ENCODE data around the gene SOX1. TPM values are rescaled to one million over a fixed set of nuclear protein-coding genes. Genes with fewer than 3 reads are reported as not detected.

Gene SOX1
- total RNA-seq, 1 experiment from 2014 or later, result not detected

GRCh38 chr13:112102243-112102642 lies 35.3 kb downstream of the SOX1 start:
- DNase-seq, result peak; percentile 55
- Histone ChIP-seq H3K4me3 (ENCODE audit: insufficient read depth, low read depth, low read length) (no peak overlapping the region), H3K36me3 (replicated peaks; ENCODE audit: control insufficient read depth, insufficient read depth, low read length) (no peaks in the 10 kb centered on the region), H3K27me3 (ENCODE audit: control insufficient read depth, insufficient read depth, low read length) (peaks cover 63% of the 10 kb centered on the region)

DNA sequence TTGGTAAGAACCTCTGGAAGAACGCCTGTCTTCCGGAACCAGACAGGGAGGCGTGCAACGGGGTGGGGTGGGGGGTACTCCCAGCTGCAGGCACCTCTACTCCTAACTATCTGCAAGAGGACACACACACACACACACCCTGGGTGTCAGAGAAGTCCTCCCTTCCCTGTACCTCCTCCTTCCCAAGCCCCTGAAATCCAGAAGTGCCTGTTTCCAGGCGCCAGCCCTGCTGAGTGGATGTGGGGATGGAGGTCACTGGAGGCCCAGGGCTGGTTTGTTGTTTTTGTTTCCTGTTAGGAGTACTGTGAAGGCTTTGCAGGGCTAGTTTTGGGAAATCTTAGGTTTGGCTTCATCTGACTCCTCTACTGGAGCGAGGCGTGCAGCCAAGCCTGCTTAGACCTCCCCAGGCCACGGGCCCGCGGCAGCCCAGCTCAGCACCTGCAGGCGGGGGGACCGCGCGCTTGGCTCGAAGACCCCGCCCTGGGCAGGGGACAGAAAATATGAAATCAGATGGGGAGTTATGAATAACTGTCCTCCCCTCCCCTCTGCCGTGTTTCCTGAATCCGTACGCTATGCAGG lies 36.4 kb downstream of the SOX1 start:
- Histone ChIP-seq H3K4me3 (ENCODE audit: insufficient read depth, low read depth, low read length) (no peak overlapping the region), H3K36me3 (replicated peaks; ENCODE audit: control insufficient read depth, insufficient read depth, low read length) (no peaks in the 10 kb centered on the region), H3K27me3 (ENCODE audit: control insufficient read depth, insufficient read depth, low read length) (peaks cover 72% of the 10 kb centered on the region)
- peak; percentile 68 for DNase-seq

GRCh38 chr13:112103961-112104880 lies 37.3 kb downstream of the SOX1 start:
- peak; percentile 85 for DNase-seq
- Histone ChIP-seq H3K27me3 (ENCODE audit: control insufficient read depth, insufficient read depth, low read length) (peaks cover 80% of the 10 kb centered on the region), H3K4me3 (ENCODE audit: insufficient read depth, low read depth, low read length) (peak overlapping the region; percentile 32), H3K36me3 (replicated peaks; ENCODE audit: control insufficient read depth, insufficient read depth, low read length) (no peaks in the 10 kb centered on the region)

DNA sequence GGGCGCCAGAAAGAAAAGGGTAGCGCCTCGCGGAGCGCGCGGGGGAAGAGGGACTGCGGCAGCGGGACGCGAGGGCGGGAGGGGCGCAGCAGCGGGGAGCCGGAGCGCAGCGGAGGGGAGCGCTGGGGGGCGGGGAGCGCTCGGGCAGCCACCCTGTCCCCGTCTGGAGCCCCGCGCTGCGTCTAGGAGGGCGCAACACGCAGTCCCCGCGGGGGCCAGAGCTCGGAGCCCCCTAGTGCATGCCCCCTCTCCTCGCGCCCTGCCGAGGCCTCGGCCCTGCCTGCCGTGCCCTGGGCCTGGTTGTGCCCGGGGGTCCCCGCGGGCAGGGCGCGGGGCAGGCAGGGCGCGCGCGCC lies 37.9 kb downstream of the SOX1 start:
- peak; percentile 80 for DNase-seq
- peak overlapping the region; percentile 32 for H3K4me3 ChIP-seq (ENCODE audit: insufficient read depth, low read depth, low read length)
- no peaks in the 10 kb centered on the region for H3K36me3 ChIP-seq (replicated peaks; ENCODE audit: control insufficient read depth, insufficient read depth, low read length)
- H3K27me3 ChIP-seq (ENCODE audit: control insufficient read depth, insufficient read depth, low read length), result peaks cover 78% of the 10 kb centered on the region

GRCh38 chr13:112105244-112105681 lies 38.3 kb downstream of the SOX1 start:
- peak; percentile 78 for DNase-seq
- H3K27me3 ChIP-seq (ENCODE audit: control insufficient read depth, insufficient read depth, low read length), result peaks cover 78% of the 10 kb centered on the region
- H3K36me3 ChIP-seq (replicated peaks; ENCODE audit: control insufficient read depth, insufficient read depth, low read length), result no peaks in the 10 kb centered on the region
- H3K4me3 ChIP-seq (ENCODE audit: insufficient read depth, low read depth, low read length), result peak overlapping the region; percentile 32

GRCh38 chr13:112105892-112106291 lies 38.9 kb downstream of the SOX1 start:
- H3K4me3 ChIP-seq (ENCODE audit: insufficient read depth, low read depth, low read length), result no peak overlapping the region

GRCh38 chr13:112106478-112107141 lies 39.7 kb downstream of the SOX1 start:
- Histone ChIP-seq H3K27me3 (ENCODE audit: control insufficient read depth, insufficient read depth, low read length) (peaks cover 73% of the 10 kb centered on the region), H3K4me3 (ENCODE audit: insufficient read depth, low read depth, low read length) (peak overlapping the region; percentile 0; the same call in 1 of the 2 replicates), H3K36me3 (replicated peaks; ENCODE audit: control insufficient read depth, insufficient read depth, low read length) (no peaks in the 10 kb centered on the region)
- peak; percentile 79 for DNase-seq

More at GRCh38 chr13:112105892-112106291, 38.9 kb downstream of the SOX1 start:
- H3K36me3 ChIP-seq (replicated peaks; ENCODE audit: control insufficient read depth, insufficient read depth, low read length), result no peaks in the 10 kb centered on the region
- peaks cover 78% of the 10 kb centered on the region for H3K27me3 ChIP-seq (ENCODE audit: control insufficient read depth, insufficient read depth, low read length)
- DNase-seq, result peak; percentile 93

DNA sequence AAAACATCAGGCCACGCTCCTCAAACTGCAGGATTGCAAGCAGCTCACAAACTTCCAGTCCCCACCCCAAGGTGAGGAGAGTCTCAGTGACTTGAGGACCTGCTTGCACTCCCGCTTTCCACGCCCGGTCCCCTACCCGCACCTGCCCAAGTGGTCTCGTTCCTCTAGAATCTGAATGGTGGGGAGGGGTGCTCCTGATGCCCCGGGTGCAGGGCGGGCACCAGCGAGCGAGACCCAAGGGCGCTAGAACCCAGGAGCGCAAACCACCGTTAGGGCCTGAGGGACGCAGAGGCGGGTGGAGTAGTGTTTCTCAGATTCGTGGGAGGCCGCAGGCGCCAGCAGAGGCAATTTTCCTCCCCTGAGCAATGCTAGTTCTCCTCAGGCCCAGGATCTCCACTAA lies 40.3 kb downstream of the SOX1 start:
- DNase-seq, result peak; percentile 59
- no peaks in the 10 kb centered on the region for H3K36me3 ChIP-seq (replicated peaks; ENCODE audit: control insufficient read depth, insufficient read depth, low read length)
- no peak overlapping the region for H3K4me3 ChIP-seq (ENCODE audit: insufficient read depth, low read depth, low read length)
- H3K27me3 ChIP-seq (ENCODE audit: control insufficient read depth, insufficient read depth, low read length), result peaks cover 66% of the 10 kb centered on the region

GRCh38 chr13:112110479-112110878 lies 43.5 kb downstream of the SOX1 start:
- no peak for DNase-seq
- Histone ChIP-seq H3K36me3 (replicated peaks; ENCODE audit: control insufficient read depth, insufficient read depth, low read length) (no peaks in the 10 kb centered on the region), H3K27me3 (ENCODE audit: control insufficient read depth, insufficient read depth, low read length) (peaks cover 35% of the 10 kb centered on the region), H3K4me3 (ENCODE audit: insufficient read depth, low read depth, low read length) (no peak overlapping the region)

GRCh38 chr13:112111239-112111857 lies 44.4 kb downstream of the SOX1 start:
- Histone ChIP-seq H3K27me3 (ENCODE audit: control insufficient read depth, insufficient read depth, low read length) (peaks cover 26% of the 10 kb centered on the region), H3K36me3 (replicated peaks; ENCODE audit: control insufficient read depth, insufficient read depth, low read length) (no peaks in the 10 kb centered on the region), H3K4me3 (ENCODE audit: insufficient read depth, low read depth, low read length) (no peak overlapping the region)
- no peak for DNase-seq

GRCh38 chr13:112112534-112113276 lies 45.8 kb downstream of the SOX1 start:
- DNase-seq, result no peak
- Histone ChIP-seq H3K4me3 (ENCODE audit: insufficient read depth, low read depth, low read length) (no peak overlapping the region), H3K27me3 (ENCODE audit: control insufficient read depth, insufficient read depth, low read length) (peaks cover 12% of the 10 kb centered on the region), H3K36me3 (replicated peaks; ENCODE audit: control insufficient read depth, insufficient read depth, low read length) (no peaks in the 10 kb centered on the region)

DNA sequence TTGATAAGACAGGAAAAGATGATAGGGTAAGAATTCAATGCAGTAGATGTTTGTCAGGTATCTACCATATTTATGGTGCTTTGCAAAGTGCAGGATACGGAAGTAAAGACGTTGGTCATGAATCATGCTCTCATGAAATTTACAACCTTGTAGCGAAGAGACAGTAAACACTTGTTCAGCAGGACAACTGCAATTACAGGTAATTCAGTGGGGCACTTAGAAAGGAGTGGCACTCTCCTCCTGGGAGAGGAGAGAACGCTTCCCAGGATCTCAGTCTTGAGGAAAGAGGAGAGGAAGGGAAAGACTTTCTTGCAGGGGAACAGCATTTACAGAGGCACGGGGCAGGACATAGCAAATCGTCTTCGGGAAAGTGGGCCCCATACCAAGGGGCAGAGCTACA lies 46.4 kb downstream of the SOX1 start:
- Histone ChIP-seq H3K4me3 (ENCODE audit: insufficient read depth, low read depth, low read length) (no peak overlapping the region), H3K36me3 (replicated peaks; ENCODE audit: control insufficient read depth, insufficient read depth, low read length) (no peaks in the 10 kb centered on the region), H3K27me3 (ENCODE audit: control insufficient read depth, insufficient read depth, low read length) (peaks cover 8% of the 10 kb centered on the region)
- DNase-seq, result no peak

GRCh38 chr13:112113851-112114250 lies 46.9 kb downstream of the SOX1 start:
- H3K27me3 ChIP-seq (ENCODE audit: control insufficient read depth, insufficient read depth, low read length), result peaks cover 3% of the 10 kb centered on the region
- H3K4me3 ChIP-seq (ENCODE audit: insufficient read depth, low read depth, low read length), result no peak overlapping the region
- DNase-seq, result no peak
- H3K36me3 ChIP-seq (replicated peaks; ENCODE audit: control insufficient read depth, insufficient read depth, low read length), result no peaks in the 10 kb centered on the region

DNA sequence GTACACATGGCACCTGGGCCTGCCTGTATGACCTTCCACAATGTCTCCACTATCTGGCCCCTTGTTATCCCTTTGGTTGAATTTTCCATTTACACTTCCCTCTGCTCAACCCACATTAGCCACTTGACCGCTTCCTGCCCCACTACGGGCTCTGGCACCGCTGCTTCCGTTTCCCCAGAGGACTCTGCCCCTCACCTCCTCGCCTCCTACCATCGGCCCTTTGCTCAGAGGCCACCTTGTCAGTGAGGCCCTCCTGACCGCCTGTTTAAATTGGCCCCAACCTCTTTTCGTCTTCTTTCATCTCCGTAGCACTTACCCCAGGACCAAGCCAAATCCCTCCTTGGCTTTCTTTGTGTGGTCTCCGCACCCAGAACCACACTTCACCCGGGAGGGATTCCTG lies 47.4 kb downstream of the SOX1 start:
- H3K36me3 ChIP-seq (replicated peaks; ENCODE audit: control insufficient read depth, insufficient read depth, low read length), result no peaks in the 10 kb centered on the region
- DNase-seq, result no peak
- H3K27me3 ChIP-seq (ENCODE audit: control insufficient read depth, insufficient read depth, low read length), result no peaks in the 10 kb centered on the region; the same call in none of the 2 replicates
- no peak overlapping the region for H3K4me3 ChIP-seq (ENCODE audit: insufficient read depth, low read depth, low read length)
